ENCODE results near the gene CENPK. TPM values are rescaled to one million over a fixed set of nuclear protein-coding genes. Genes with fewer than 3 reads are reported as not detected.

The CENPK gene
- total RNA-seq, 1 donor from 2014 or later, result 134 TPM

- H3K27ac Mint-ChIP-seq, result no peak overlapping the region
These were observed 50.6 kb downstream of the CENPK start for GRCh38 chr5:65512170-65512937.

GRCh38 chr5:65508978-65509377 lies 54.0 kb downstream of the CENPK start:
- H3K36me3 Mint-ChIP-seq, result peaks cover 2% of the 10 kb centered on the region
- H4K20me1 ChIP-seq (ENCODE audit: low read depth), result no peaks in the 10 kb centered on the region
- no peaks in the 10 kb centered on the region for H3K4me1 Mint-ChIP-seq
- H3F3A ChIP-seq (ENCODE audit: low read depth), result no peaks in the 10 kb centered on the region
- H3K9ac ChIP-seq, result no peak overlapping the region
- H2AFZ ChIP-seq (replicated peaks), result no peak overlapping the region
- H3K79me2 ChIP-seq (ENCODE audit: low read depth), result no peaks in the 10 kb centered on the region
- DNase-seq (ENCODE audit: low spot score), result no peak
- no peak overlapping the region for H3K4me3 Mint-ChIP-seq
- H3K4me1 ChIP-seq, result no peaks in the 10 kb centered on the region
- H3K9me3 ChIP-seq (ENCODE audit: low read depth), result no peaks in the 10 kb centered on the region
- no peak overlapping the region for H3K4me3 ChIP-seq
- no peak overlapping the region for H3K27ac ChIP-seq
- H3K27ac Mint-ChIP-seq, result no peak overlapping the region
- no peaks in the 10 kb centered on the region for H3K27me3 ChIP-seq
- TF ChIP-seq CTCF (IDR thresholded peaks at IDR 0.05) (no peak), EZH2 (IDR thresholded peaks at IDR 0.05) (no peak), EZH2phosphoT487 (IDR thresholded peaks at IDR 0.05) (no peak)
- no peak overlapping the region for H3K4me2 ChIP-seq
- no peaks in the 10 kb centered on the region for H3K27me3 Mint-ChIP-seq (ENCODE audit: insufficient read depth, low read depth)
- H3K36me3 ChIP-seq, result no peaks in the 10 kb centered on the region
- no peaks in the 10 kb centered on the region for H3K9me3 Mint-ChIP-seq

More at GRCh38 chr5:65512170-65512937, 50.6 kb downstream of the CENPK start:
- no peaks in the 10 kb centered on the region for H3K9me3 ChIP-seq (ENCODE audit: low read depth)
- no peaks in the 10 kb centered on the region for H3K4me1 ChIP-seq
- Mint-ChIP-seq H3K36me3 (peaks cover 6% of the 10 kb centered on the region), H3K9me3 (no peaks in the 10 kb centered on the region), H3K27me3 (ENCODE audit: insufficient read depth, low read depth) (no peaks in the 10 kb centered on the region), H3K4me1 (no peaks in the 10 kb centered on the region), H3K4me3 (no peak overlapping the region)
- H3K27ac ChIP-seq, result no peak overlapping the region
- H4K20me1 ChIP-seq (ENCODE audit: low read depth), result no peaks in the 10 kb centered on the region
- no peaks in the 10 kb centered on the region for H3K36me3 ChIP-seq
- H3K79me2 ChIP-seq (ENCODE audit: low read depth), result no peaks in the 10 kb centered on the region
- no peaks in the 10 kb centered on the region for H3F3A ChIP-seq (ENCODE audit: low read depth)
- TF ChIP-seq EZH2 (IDR thresholded peaks at IDR 0.05) (no peak), CTCF (IDR thresholded peaks at IDR 0.05) (no peak), EZH2phosphoT487 (IDR thresholded peaks at IDR 0.05) (no peak)
- H3K9ac ChIP-seq, result no peak overlapping the region
- H3K27me3 ChIP-seq, result no peaks in the 10 kb centered on the region
- no peak overlapping the region for H3K4me2 ChIP-seq
- no peak for DNase-seq (ENCODE audit: low spot score)
- H2AFZ ChIP-seq (replicated peaks), result no peak overlapping the region
- no peak overlapping the region for H3K4me3 ChIP-seq

- H3K36me3 ChIP-seq, result no peaks in the 10 kb centered on the region
- no peaks in the 10 kb centered on the region for H3K79me2 ChIP-seq (ENCODE audit: low read depth)
- no peaks in the 10 kb centered on the region for H3K9me3 ChIP-seq (ENCODE audit: low read depth)
- H3K4me3 ChIP-seq, result no peak overlapping the region
- DNase-seq (ENCODE audit: low spot score), result no peak
- no peaks in the 10 kb centered on the region for H4K20me1 ChIP-seq (ENCODE audit: low read depth)
- Mint-ChIP-seq H3K4me1 (no peaks in the 10 kb centered on the region), H3K9me3 (no peaks in the 10 kb centered on the region), H3K4me3 (no peak overlapping the region), H3K36me3 (peaks cover 5% of the 10 kb centered on the region), H3K27ac (no peak overlapping the region), H3K27me3 (ENCODE audit: insufficient read depth, low read depth) (no peaks in the 10 kb centered on the region)
- no peak overlapping the region for H3K27ac ChIP-seq
- no peaks in the 10 kb centered on the region for H3F3A ChIP-seq (ENCODE audit: low read depth)
- H3K4me1 ChIP-seq, result no peaks in the 10 kb centered on the region
- no peaks in the 10 kb centered on the region for H3K27me3 ChIP-seq
- no peak overlapping the region for H2AFZ ChIP-seq (replicated peaks)
- H3K4me2 ChIP-seq, result no peak overlapping the region
- no peak for TF ChIP-seq EZH2phosphoT487 (IDR thresholded peaks at IDR 0.05)
- TF ChIP-seq EZH2 (IDR thresholded peaks at IDR 0.05), result no peak
- TF ChIP-seq CTCF (IDR thresholded peaks at IDR 0.05), result no peak
- no peak overlapping the region for H3K9ac ChIP-seq
These were observed 56.0 kb downstream of the CENPK start for GRCh38 chr5:65506961-65507360.

Measured in neural progenitor cell (in vitro differentiated cells).